G401.6 (cell line): ENCODE measurements around the gene CALHM3.
"Not testable (repeated sequence)": the region's sequence is repeated elsewhere in the genome, so short reads cannot be mapped to it uniquely, and the experiment has no call there.

Experiments
- FAIRE-seq: peaks from 2 replicates; lab custom pipeline; 2012; peaks lifted over from hg19 to GRCh38; lab: Jason Lieb, UNC

CALHM3 gene

GRCh38 chr10:103479135-103479534 is at the start of gene CALHM3:
Gene CALHM3 (minus strand): TSS chr10:103479240. CDS start chr10:103479032, 208 bp downstream.
- FAIRE-seq, result no peak

- FAIRE-seq, result no peak
These were observed 49.5 kb upstream of the CALHM3 start for GRCh38 chr10:103528549-103528948.

- not testable (repeated sequence) for FAIRE-seq
These were observed 48.4 kb upstream of the CALHM3 start for GRCh38 chr10:103527476-103527875.

GRCh38 chr10:103525901-103526300 is 46.9 kb upstream of the CALHM3 start:
- no peak for FAIRE-seq

GRCh38 chr10:103523683-103524082 is 44.6 kb upstream of the CALHM3 start:
- no peak for FAIRE-seq

- FAIRE-seq, result not testable (repeated sequence)
These were observed 43.0 kb upstream of the CALHM3 start for GRCh38 chr10:103522006-103522405.

GRCh38 chr10:103519798-103520197 is 40.8 kb upstream of the CALHM3 start:
- no peak for FAIRE-seq

- FAIRE-seq, result no peak
These were observed 38.4 kb upstream of the CALHM3 start for GRCh38 chr10:103517234-103518085.

GRCh38 chr10:103514244-103514643 is 35.2 kb upstream of the CALHM3 start:
- no peak for FAIRE-seq

- no peak for FAIRE-seq
These were observed 34.5 kb upstream of the CALHM3 start for GRCh38 chr10:103513380-103514060.

- no peak for FAIRE-seq
These were observed 33.7 kb upstream of the CALHM3 start for GRCh38 chr10:103512591-103513379.

- FAIRE-seq, result no peak
These were observed 33.1 kb upstream of the CALHM3 start for GRCh38 chr10:103512166-103512565.

- FAIRE-seq, result no peak
These were observed 32.0 kb upstream of the CALHM3 start for GRCh38 chr10:103510791-103511752.

GRCh38 chr10:103510046-103510685 is 31.1 kb upstream of the CALHM3 start:
- FAIRE-seq, result no peak

GRCh38 chr10:103507235-103508191 is 28.5 kb upstream of the CALHM3 start:
- FAIRE-seq, result no peak

- FAIRE-seq, result no peak
These were observed 27.0 kb upstream of the CALHM3 start for GRCh38 chr10:103506061-103506460.

GRCh38 chr10:103504181-103504783 is 25.2 kb upstream of the CALHM3 start:
- FAIRE-seq, result no peak

GRCh38 chr10:103503777-103504176 is 24.7 kb upstream of the CALHM3 start:
- FAIRE-seq, result not testable (repeated sequence)
